Activated CD4-positive, alpha-beta T cell treated with anti-CD3 and anti-CD28 coated beads for 24 hours (primary cell): ENCODE measurements around the gene ZNRF2.

Source experiments
- DNase-seq, 2 donors: peaks; one replicate each; pipeline ENCODE4 v3.0.0-alpha.2; 2020; ENCODE audit warnings: low read depth in 2 of 2

The ZNRF2 gene

GRCh38 chr7:30321089-30321881 is 36.9 kb downstream of the ZNRF2 start:
- no peak for DNase-seq

DNA sequence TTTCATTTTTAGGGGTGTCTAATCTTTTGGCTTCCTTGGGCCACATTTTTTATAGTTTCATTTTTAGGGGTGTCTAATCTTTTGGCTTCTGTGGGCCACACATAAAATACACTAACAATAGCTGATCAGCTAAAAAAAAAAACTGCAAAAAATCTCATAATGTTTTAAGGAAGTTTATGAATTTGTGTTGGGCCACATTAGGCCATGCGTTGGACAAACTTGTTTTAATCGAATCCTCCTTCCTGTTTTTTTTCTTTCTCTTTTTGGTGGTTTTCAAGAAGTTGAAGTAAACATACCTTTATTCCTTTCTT is 37.4 kb downstream of the ZNRF2 start:
- no peak for DNase-seq

- no peak for DNase-seq
Observed at GRCh38 chr7:30322271-30323005, 38.0 kb downstream of the ZNRF2 start.

DNA sequence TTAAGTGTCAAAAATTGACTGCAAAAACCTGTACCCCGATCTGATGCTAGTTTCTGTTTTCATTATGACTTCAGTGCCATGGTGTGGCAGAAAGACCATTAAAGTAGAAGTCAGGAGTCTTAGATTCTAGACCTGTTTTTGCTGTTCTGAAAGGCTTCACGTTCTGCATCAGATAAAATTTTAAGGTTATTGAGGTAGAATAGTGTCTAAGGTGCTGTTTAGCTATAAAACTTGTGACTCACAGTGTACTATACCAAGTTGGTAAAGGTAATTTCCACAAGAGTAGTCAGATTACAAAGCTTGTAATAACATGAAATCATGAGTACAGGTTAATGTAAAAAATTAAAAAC is 38.6 kb downstream of the ZNRF2 start:
- no peak for DNase-seq

DNA sequence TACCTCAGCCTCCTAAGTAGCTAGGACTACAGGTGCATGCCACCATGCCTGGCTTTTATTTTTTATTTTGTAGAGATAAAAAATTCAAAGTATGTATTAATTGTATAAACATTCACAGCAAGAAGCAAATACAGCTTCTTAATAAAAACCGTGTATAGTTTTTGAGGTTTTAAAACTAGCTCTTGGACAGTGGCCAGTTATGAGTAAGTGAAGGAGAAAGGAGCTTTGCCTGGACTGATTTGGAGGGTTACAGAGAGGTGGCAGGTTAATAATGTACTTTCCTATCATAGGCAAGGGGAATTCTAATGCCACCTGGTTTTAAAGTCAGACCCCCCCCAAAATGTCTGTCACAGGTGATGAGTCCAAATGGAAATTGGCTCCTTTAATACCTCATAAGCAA is 43.4 kb downstream of the ZNRF2 start:
- DNase-seq = no peak

DNA sequence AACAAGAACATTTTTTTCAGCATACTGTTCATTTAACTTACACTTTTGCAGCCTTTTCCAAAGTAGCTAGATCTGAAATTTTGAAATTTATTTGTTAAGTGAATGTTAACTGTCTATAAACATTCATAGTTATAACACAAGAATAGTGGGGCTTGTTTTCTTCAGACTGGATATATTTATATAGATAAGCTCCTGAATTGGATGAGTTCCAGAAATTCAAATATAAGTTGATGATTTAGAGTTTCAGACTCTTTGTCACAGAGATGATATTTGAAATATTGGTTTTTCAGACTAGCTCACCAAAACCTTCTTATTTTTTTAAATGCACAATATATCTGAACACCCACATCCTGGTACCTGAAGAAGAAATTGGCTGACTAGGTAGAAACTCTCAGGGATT is 44.0 kb downstream of the ZNRF2 start:
- DNase-seq = no peak

DNA sequence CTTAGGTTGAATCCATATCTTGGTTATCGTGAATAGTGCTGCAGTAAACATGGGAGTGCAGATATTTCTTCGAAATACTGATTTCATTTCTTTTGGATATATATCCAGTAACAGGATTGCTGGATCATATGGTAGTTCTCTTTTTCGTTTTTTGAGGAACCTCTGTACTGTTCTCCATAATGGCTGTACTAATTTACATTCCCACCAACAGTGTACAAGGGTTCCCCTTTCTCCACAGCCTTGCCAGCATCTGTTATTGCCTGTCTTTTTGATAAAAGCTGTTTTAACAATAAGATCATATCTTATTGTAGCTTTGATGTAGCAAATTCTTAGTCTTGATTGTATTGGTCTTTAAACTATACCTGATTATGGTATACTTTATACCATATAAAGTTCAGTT is 45.3 kb downstream of the ZNRF2 start:
- no peak for DNase-seq

GRCh38 chr7:30330134-30331111 is 46.0 kb downstream of the ZNRF2 start:
- DNase-seq = no peak

- no peak for DNase-seq
Observed at GRCh38 chr7:30331338-30331737, 46.9 kb downstream of the ZNRF2 start.

- no peak for DNase-seq
Observed at GRCh38 chr7:30332549-30332948, 48.2 kb downstream of the ZNRF2 start.

DNA sequence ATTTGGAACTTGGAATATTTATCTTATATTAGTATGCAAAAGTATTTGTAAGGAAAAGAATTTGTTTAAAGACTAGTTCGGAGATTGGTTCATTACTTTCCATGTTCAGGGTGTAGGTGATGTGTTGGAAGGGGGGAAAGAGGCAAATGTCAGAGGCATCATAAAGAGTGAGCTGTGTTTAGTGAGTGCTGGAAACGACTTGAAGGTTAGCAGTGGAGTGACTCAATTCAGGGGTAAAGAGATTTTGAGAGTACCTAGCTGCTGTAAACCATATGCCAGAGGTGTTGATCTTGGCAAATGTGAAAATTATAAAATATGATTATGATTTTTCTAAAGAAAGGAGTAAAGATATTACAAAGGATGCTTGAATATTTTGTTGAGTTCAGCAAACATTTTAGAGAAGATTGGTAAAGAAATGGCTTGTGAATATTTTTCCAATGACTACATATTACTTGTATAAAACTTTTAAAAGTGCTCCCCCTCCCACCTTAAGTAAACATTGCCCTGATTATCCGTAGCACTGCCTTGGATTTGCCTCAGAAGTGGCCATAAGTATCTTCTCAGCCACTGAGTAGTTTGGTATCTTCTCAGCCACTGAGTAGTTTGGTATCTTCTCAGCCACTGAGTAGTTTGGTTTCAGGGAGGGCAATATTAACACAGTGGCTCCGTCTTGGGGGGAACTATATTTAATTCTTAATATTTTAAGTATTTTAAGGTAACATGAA is 51.5 kb downstream of the ZNRF2 start:
- no peak for DNase-seq

DNA sequence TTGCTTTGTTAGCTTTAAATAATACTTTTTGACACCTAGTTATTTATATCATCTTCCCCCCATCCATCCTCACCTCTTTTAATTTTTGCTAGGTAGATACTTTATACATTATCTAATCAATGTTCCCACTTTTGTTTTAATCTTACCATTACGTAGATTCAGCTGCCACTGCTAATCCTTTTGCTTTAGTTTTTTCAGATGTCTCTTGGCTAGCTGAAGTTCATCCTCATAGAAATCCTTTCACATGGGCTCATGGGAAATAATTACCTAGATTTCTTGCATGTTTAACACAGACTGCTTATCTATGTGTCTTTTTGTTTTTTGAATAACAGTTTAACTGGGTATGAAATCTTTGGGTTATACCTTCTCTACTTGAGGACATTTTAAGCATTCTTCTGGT is 60.1 kb downstream of the ZNRF2 start:
- DNase-seq = no peak

DNA sequence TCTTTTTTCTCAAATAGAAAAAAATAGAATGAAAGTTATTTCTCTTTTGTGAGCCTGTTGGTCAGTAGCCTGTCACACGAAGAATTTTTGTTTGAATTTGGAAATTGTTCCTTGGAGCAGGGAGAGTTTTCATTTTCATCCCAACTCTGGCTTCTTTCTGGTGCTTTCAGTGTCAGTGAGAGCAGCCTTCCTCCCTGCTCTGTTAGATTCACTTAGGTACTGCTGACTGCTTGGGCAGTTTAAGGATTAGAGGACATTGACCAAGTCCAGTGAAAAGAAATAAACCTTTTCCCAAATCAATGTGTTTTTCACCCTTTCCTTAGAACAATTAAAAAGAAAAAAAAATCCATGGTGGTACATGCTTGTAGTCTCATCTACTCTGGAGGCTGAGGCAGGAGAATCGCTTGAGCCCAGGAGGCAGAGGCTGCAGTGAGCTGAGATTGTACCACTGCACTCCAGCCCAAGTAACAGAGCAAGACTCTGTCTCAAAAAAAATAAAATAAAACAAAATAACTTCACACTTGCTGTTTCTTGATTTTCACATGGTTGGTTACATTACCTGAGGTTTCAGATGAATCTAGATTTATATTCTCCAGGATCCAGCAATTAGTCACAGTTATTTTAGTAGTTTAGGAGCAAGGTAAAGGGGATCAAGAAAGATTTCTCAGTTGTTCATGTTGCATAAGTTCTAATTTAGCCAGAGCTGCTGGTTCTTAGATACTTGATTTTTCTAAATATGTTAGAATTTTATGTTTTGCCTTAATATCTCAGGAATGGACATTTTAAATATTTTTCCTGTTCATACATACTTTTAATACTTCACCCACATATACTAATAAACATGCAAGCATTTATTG is 63.1 kb downstream of the ZNRF2 start:
- no peak for DNase-seq

- peak in 1 of 2 donors; percentile 20 for DNase-seq
Observed at GRCh38 chr7:30348083-30348560, 63.7 kb downstream of the ZNRF2 start.

DNA sequence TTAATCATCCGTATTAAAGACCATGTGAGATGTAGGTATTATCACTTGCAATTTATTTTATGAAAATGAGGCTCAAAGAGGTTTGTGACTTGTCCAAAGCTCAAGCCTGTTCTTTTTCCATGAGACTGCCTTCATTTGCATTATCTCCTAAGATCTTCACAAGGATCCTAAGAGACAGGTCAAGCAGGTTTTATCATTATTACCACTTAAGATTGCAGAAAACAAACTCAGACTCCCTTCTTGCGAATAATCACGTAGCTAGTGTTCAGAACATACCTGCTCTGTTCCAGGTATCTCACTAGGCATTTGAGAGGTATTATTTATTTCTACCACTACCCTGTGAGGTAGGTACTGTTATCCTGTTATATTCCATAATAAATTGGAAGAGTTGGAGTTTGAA is 64.8 kb downstream of the ZNRF2 start:
- no peak for DNase-seq

GRCh38 chr7:30349816-30350215 is 65.4 kb downstream of the ZNRF2 start:
- DNase-seq = no peak

DNA sequence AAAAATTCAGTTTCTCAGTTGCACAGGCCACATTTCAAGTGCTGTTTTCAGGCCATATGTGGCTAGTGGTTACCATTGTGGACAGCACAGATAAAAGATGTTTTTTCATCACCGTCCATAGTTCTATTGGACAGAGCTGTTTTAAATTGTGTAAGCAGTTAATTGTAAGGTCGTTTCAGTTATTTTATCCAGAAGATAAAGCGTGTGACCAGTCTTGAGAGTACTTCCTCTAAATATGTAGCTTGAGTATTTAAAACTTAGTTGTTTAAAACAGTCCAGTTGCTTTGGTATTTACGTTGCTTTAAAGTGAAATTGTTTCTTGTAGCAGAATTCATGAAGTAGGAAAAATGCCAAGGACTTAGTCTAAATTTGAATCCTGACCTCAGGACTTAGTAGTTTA is 66.9 kb downstream of the ZNRF2 start:
- no peak for DNase-seq

DNA sequence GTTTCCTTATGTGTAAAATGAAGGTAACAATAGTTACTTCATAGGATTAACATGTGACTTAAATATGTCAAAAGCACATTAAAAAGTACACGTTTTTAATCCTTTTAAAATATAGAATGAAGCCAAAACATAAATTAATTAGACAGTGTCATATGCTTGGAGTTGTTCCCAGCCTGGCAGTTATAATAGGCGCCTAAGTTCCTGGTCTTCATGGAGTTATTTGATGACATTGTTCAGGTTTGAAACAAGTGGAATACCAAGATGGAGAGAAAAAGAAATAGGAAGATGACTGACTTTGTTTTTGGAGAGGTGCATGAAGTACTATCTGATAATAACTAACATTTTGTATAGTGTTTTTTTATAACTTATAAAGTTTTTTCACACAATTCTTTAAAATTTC is 67.3 kb downstream of the ZNRF2 start:
- DNase-seq = no peak

DNA sequence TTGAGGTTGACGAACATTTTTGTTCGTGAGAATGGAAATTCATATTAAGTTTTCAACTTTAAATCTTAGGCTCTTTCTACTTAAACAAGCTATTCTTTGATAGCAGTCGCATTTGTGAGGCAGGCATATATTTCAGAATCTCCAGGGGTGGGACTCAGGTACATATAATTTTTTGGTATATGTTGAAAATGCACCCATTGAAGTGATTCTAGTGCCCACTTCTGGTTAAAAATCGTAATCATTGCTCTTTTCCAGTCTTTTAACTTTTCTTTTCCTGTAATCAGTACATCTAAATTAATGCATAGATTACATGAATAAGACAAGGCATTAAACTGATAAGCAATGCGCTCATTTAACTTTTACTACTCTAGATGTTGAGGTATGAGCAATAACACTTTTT is 67.8 kb downstream of the ZNRF2 start:
- DNase-seq = no peak

DNA sequence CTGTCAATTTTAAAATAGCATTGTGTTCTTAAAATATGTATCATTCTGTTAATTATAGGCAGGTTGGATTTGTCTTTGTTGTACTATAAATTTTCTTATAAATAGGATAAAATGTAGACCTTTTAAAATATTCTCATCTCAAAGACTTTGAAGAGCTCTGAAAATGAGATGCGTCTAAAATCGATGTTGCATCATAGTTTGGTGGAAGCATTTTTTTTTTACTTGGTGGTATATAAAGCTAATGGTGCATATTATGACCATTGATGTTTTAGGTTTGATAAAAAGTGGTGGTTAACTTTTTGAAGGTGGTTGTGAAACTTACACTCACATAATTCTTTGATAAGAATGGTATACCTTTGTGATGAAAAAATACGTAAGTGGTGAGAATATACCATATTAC is 69.1 kb downstream of the ZNRF2 start:
- no peak for DNase-seq
